WERI-Rb-1 (cell line): ENCODE data around the gene MATN4.

Experiments
- DNase-seq: peaks from one replicate; pipeline ENCODE4 v3.0.0-alpha.2; 2020
- H3K27ac ChIP-seq: fragments of 250-450 bp; sonication (Bioruptor Pico); 2 replicates; pipeline ENCODE4 v1.5.1; 2020; ENCODE audit warnings: mild to moderate bottlenecking, moderate library complexity
- H3K27me3 ChIP-seq: fragments of 250-450 bp; sonication (Bioruptor Pico); 2 replicates; pipeline ENCODE4 v1.5.1; 2021; ENCODE audit warnings: mild to moderate bottlenecking, low read depth, moderate library complexity; ENCODE audit not compliant: insufficient read depth, severe bottlenecking
- H3K36me3 ChIP-seq: fragments of 250-450 bp; sonication (Bioruptor Pico); 2 replicates; pipeline ENCODE4 v1.5.1; 2020; ENCODE audit warnings: mild to moderate bottlenecking, moderate library complexity
- H3K4me3 ChIP-seq: 2 replicates; pipeline ENCODE4 v1.5.1; 2011; ENCODE audit warnings: low read depth, mild to moderate bottlenecking, control low read depth, low read length
- H3K9me3 ChIP-seq: fragments of 250-450 bp; sonication (Bioruptor Pico); 2 replicates; pipeline ENCODE4 v1.5.1; 2021; ENCODE audit warnings: mild to moderate bottlenecking, moderate library complexity; ENCODE audit not compliant: severe bottlenecking
- CTCF ChIP-seq: IDR thresholded peaks from 2 replicates; pipeline ENCODE4 v1.5.1; 2011; ENCODE audit warnings: low read depth, mild to moderate bottlenecking, control low read depth, inconsistent platforms, low read length

Gene MATN4

GRCh38 chr20:45288860-45289259 lies 19.2 kb downstream of the MATN4 start:
- no peak for TF ChIP-seq CTCF
- DNase-seq, result no peak
- Histone ChIP-seq H3K36me3 (no peaks in the 10 kb centered on the region), H3K27me3 (no peaks in the 10 kb centered on the region), H3K9me3 (no peaks in the 10 kb centered on the region), H3K27ac (no peak overlapping the region), H3K4me3 (no peak overlapping the region)

- Histone ChIP-seq H3K4me3 (no peak overlapping the region), H3K27ac (no peak overlapping the region), H3K9me3 (no peaks in the 10 kb centered on the region), H3K27me3 (no peaks in the 10 kb centered on the region), H3K36me3 (no peaks in the 10 kb centered on the region)
- no peak for TF ChIP-seq CTCF
- DNase-seq, result no peak
Observed at GRCh38 chr20:45288376-45288775, 19.7 kb downstream of the MATN4 start.

GRCh38 chr20:45283551-45284057 lies 24.5 kb downstream of the MATN4 start:
- no peaks in the 10 kb centered on the region for H3K9me3 ChIP-seq
- no peak for DNase-seq
- no peak overlapping the region for H3K27ac ChIP-seq
- no peak for TF ChIP-seq CTCF
- no peaks in the 10 kb centered on the region for H3K27me3 ChIP-seq
- H3K4me3 ChIP-seq, result no peak overlapping the region
- no peaks in the 10 kb centered on the region for H3K36me3 ChIP-seq

GRCh38 chr20:45282700-45283550 lies 25.2 kb downstream of the MATN4 start:
- no peaks in the 10 kb centered on the region for H3K36me3 ChIP-seq
- no peak overlapping the region for H3K4me3 ChIP-seq
- no peak for DNase-seq
- no peaks in the 10 kb centered on the region for H3K27me3 ChIP-seq
- no peaks in the 10 kb centered on the region for H3K9me3 ChIP-seq
- TF ChIP-seq CTCF, result no peak
- H3K27ac ChIP-seq, result no peak overlapping the region

GRCh38 chr20:45279992-45280391 lies 28.1 kb downstream of the MATN4 start:
- Histone ChIP-seq H3K36me3 (no peaks in the 10 kb centered on the region), H3K4me3 (no peak overlapping the region), H3K9me3 (no peaks in the 10 kb centered on the region), H3K27ac (no peak overlapping the region), H3K27me3 (no peaks in the 10 kb centered on the region)
- DNase-seq, result no peak
- no peak for TF ChIP-seq CTCF
